HG02571 (cell line): Measurements from ENCODE around the gene KCNMA1.

ENCODE experiments used
- ATAC-seq: cut with Tn5 transposase; IDR thresholded peaks from one replicate; pipeline ENCODE4 v1.9.1; 2021; ENCODE audit warnings: mild to moderate bottlenecking, moderate library complexity; ENCODE audit not compliant: unreplicated experiment

Gene KCNMA1

GRCh38 chr10:77259171-77259874 lies 378.3 kb downstream of the KCNMA1 start:
- ATAC-seq: no peak

- no peak for ATAC-seq
These were observed 381.3 kb downstream of the KCNMA1 start for GRCh38 chr10:77256346-77256745.

- ATAC-seq: no peak
These were observed 384.0 kb downstream of the KCNMA1 start for GRCh38 chr10:77253556-77254064.

- no peak for ATAC-seq
These were observed 384.5 kb downstream of the KCNMA1 start for GRCh38 chr10:77253147-77253545.

GRCh38 chr10:77252380-77253146 lies 385.0 kb downstream of the KCNMA1 start:
- ATAC-seq: no peak

- no peak for ATAC-seq
These were observed 386.2 kb downstream of the KCNMA1 start for GRCh38 chr10:77251297-77252013.

GRCh38 chr10:77249901-77250459 lies 387.6 kb downstream of the KCNMA1 start:
- ATAC-seq: no peak

GRCh38 chr10:77248104-77248790 lies 389.4 kb downstream of the KCNMA1 start:
- ATAC-seq: no peak

GRCh38 chr10:77247031-77247990 lies 390.3 kb downstream of the KCNMA1 start:
- no peak for ATAC-seq

GRCh38 chr10:77245953-77246352 lies 391.7 kb downstream of the KCNMA1 start:
- no peak for ATAC-seq

- no peak for ATAC-seq
These were observed 392.9 kb downstream of the KCNMA1 start for GRCh38 chr10:77244746-77245145.

GRCh38 chr10:77244286-77244685 lies 393.3 kb downstream of the KCNMA1 start:
- no peak for ATAC-seq

- no peak for ATAC-seq
These were observed 396.3 kb downstream of the KCNMA1 start for GRCh38 chr10:77241350-77241725.

GRCh38 chr10:77240706-77241349 lies 396.8 kb downstream of the KCNMA1 start:
- no peak for ATAC-seq

GRCh38 chr10:77240041-77240652 lies 397.5 kb downstream of the KCNMA1 start:
- no peak for ATAC-seq

- ATAC-seq: no peak
These were observed 400.5 kb downstream of the KCNMA1 start for GRCh38 chr10:77237120-77237519.

GRCh38 chr10:77236700-77237099 lies 400.9 kb downstream of the KCNMA1 start:
- no peak for ATAC-seq

- ATAC-seq: no peak
These were observed 401.6 kb downstream of the KCNMA1 start for GRCh38 chr10:77236029-77236428.

GRCh38 chr10:77234599-77234998 lies 403.0 kb downstream of the KCNMA1 start:
- no peak for ATAC-seq
